Karpas-422 (cell line): ENCODE measurements around the gene PHC1. TPM values are rescaled to one million over a fixed set of nuclear protein-coding genes. Genes with fewer than 3 reads are reported as not detected.
"Not testable (repeated sequence)": the region's sequence is repeated elsewhere in the genome, so short reads cannot be mapped to it uniquely, and the experiment has no call there.

Source experiments
- DNase-seq: peaks from one replicate; pipeline ENCODE4 v3.0.0-alpha.2; 2015
- H2AFZ ChIP-seq: fragments of 200-600 bp; sonication (generic); 2 replicates; pipeline ENCODE4 v1.6.1; 2014; ENCODE audit warnings: antibody characterized with exemption, low read length, mixed read lengths
- H3K27ac ChIP-seq: fragments of 200-600 bp; sonication (generic); 2 replicates; pipeline ENCODE4 v1.5.1; 2014; ENCODE audit warnings: mild to moderate bottlenecking, low read length, moderate library complexity
- H3K27me3 ChIP-seq: fragments of 200-600 bp; sonication (generic); 2 replicates; pipeline ENCODE4 v1.6.1; 2014; ENCODE audit warnings: low read length, mixed read lengths
- H3K36me3 ChIP-seq: fragments of 200-600 bp; sonication (generic); 2 replicates; pipeline ENCODE4 v1.6.1; 2014; ENCODE audit warnings: low read length, mixed read lengths; ENCODE audit not compliant: insufficient read depth
- H3K4me1 ChIP-seq: fragments of 200-600 bp; sonication (generic); 2 replicates; pipeline ENCODE4 v1.6.1; 2014; ENCODE audit warnings: mild to moderate bottlenecking, low read length, mixed read lengths
- H3K4me2 ChIP-seq: fragments of 200-600 bp; sonication (generic); 2 replicates; pipeline ENCODE4 v1.6.1; 2014; ENCODE audit warnings: low read length, low read depth, mild to moderate bottlenecking; ENCODE audit not compliant: poor library complexity, severe bottlenecking
- H3K4me3 ChIP-seq: fragments of 200-600 bp; sonication (generic); 2 replicates; pipeline ENCODE4 v1.5.1; 2014; ENCODE audit warnings: mild to moderate bottlenecking, antibody characterized with exemption, low read length, mixed read lengths
- H3K79me2 ChIP-seq: fragments of 200-600 bp; sonication (generic); 2 replicates; pipeline ENCODE4 v1.6.1; 2014; ENCODE audit warnings: mild to moderate bottlenecking, low read length, mixed read lengths
- H3K9ac ChIP-seq: fragments of 200-600 bp; sonication (generic); 2 replicates; pipeline ENCODE4 v1.6.0; 2014; ENCODE audit warnings: low read length
- H3K9me2 ChIP-seq: fragments of 200-600 bp; sonication (generic), shearing (Covaris generic); replicated peaks from 2 replicates; pipeline ENCODE4 v1.6.0; 2014; ENCODE audit warnings: mild to moderate bottlenecking, low read length, moderate library complexity; ENCODE audit not compliant: insufficient read depth
- H3K9me3 ChIP-seq: fragments of 300-700, 200-600 bp; sonication (generic); 2 replicates; pipeline ENCODE4 v1.6.1; 2014; ENCODE audit warnings: low read length, mixed read lengths
- H4K20me1 ChIP-seq: fragments of 200-600 bp; sonication (generic); 2 replicates; pipeline ENCODE4 v1.6.1; 2014; ENCODE audit warnings: mild to moderate bottlenecking, antibody characterized with exemption, low read length, low read depth; ENCODE audit not compliant: insufficient read depth
- total RNA-seq: library from RNA; depleted of rRNA; stranded (reverse); fragments of >200 nt; shearing (Covaris generic); gene quantifications from 2 replicates; pipeline ENCODE4 v1.2.3, GENCODE V29; 2014; ENCODE audit warnings: low replicate concordance

Gene PHC1
- total RNA-seq, 1 experiment from 2014 or later: 26.2 TPM

DNA sequence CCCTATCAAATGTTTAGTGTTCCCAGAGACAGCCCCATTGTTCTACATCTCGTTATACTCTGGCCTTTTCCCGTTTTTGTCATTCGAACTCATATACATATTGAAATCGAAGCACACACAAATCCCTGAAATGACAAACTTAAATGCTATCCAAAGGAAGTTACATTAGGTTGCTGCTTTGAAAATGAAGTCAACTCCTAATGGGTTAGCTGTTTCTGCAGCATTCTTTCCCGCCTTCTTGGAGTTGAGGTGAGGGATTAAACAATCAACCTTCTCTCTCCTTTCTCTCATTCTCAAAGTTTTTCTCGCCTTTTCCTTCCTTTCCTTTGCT is 642 bp upstream of the PHC1 start:
- peaks cover 29% of the 10 kb centered on the region for H3K4me1 ChIP-seq
- no peak overlapping the region for H3K27ac ChIP-seq
- no peak for DNase-seq
- H3K9me3 ChIP-seq: no peaks in the 10 kb centered on the region
- H3K9me2 ChIP-seq: no peaks in the 10 kb centered on the region
- H3K79me2 ChIP-seq: no peaks in the 10 kb centered on the region
- peak overlapping the region; percentile 78 for H3K9ac ChIP-seq
- H3K36me3 ChIP-seq: no peaks in the 10 kb centered on the region
- peak overlapping the region; percentile 81 for H3K4me2 ChIP-seq
- no peaks in the 10 kb centered on the region for H4K20me1 ChIP-seq
- H3K27me3 ChIP-seq: no peaks in the 10 kb centered on the region
- peak overlapping the region; percentile 97; the same call in 1 of the 2 replicates for H2AFZ ChIP-seq
- peak overlapping the region; percentile 71 for H3K4me3 ChIP-seq

DNA sequence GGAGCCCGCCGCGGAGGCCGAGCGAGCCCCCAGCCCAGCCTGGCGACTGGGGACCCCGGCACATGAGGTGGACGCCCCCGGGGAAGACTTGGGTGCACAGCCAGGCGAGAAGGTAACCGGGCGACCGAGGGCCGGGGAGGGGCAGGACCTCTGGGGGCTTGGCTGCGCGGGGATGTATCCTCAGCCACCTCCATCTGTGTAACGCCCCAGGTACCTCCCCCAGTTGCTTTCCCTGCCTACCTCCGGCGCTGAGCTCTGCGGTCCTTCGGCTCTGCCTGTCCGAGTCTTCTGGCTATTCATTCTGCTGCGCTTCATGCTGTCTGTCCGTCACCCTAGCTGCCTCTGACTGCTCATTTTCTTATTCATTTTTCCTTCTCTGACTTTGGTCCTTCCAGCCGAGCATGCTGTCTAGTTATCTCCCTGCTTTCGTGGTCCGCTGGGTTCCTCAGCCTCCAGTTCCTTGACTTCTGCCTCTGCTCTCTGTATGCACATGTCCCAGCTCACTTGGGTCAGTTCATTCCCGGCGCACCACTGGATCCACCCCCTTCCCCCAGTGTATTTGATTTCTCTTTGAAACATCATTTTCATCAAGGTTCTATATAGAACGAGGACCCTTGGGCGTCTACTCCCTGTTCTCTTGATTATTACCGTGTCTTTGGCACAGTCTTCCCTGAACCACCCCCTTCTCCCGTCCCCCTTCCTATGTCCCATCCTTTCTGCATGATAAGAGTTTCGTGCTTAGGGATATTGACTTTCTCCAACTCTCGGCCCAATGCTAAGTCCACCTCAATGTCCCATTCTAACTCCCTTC is 612 bp downstream of the PHC1 start:
- peak overlapping the region; percentile 86 for H3K4me2 ChIP-seq
- no peaks in the 10 kb centered on the region for H3K9me3 ChIP-seq
- no peaks in the 10 kb centered on the region for H4K20me1 ChIP-seq
- H3K9me2 ChIP-seq: no peaks in the 10 kb centered on the region
- no peaks in the 10 kb centered on the region for H3K36me3 ChIP-seq
- H3K9ac ChIP-seq: peak overlapping the region; percentile 77
- peak; percentile 79 for DNase-seq
- no peaks in the 10 kb centered on the region for H3K27me3 ChIP-seq
- peaks cover 29% of the 10 kb centered on the region for H3K4me1 ChIP-seq
- no peaks in the 10 kb centered on the region for H3K79me2 ChIP-seq
- H3K4me3 ChIP-seq: peak overlapping the region; percentile 93
- H2AFZ ChIP-seq: peak overlapping the region; percentile 91
- no peak overlapping the region for H3K27ac ChIP-seq

DNA sequence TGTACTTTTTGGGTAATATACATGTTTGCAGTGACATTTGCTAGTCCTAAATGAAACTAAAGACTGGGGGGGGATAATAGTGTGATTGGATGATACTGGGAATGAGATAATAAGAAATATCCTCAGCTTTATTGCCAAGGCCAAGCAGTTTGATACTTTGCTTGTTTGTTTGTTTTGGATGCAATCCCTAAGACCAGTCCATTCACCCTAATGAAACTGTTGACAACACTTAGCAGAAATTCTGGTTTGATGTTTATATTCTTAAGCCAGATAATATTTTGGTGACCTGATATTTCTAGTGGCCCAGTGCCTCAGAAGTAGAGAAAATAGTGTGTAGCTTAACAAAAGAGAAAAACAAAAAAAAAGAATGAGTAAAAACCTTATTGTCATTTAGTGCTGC is 1.8 kb downstream of the PHC1 start:
- no peak for DNase-seq
- H4K20me1 ChIP-seq: no peaks in the 10 kb centered on the region
- peak overlapping the region; percentile 77; the same call in 1 of the 2 replicates for H3K9ac ChIP-seq
- no peaks in the 10 kb centered on the region for H3K36me3 ChIP-seq
- peak overlapping the region; percentile 86 for H3K4me2 ChIP-seq
- no peaks in the 10 kb centered on the region for H3K9me3 ChIP-seq
- no peaks in the 10 kb centered on the region for H3K79me2 ChIP-seq
- peak overlapping the region; percentile 93; the same call in 1 of the 2 replicates for H3K4me3 ChIP-seq
- peaks cover 29% of the 10 kb centered on the region for H3K4me1 ChIP-seq
- no peaks in the 10 kb centered on the region for H3K9me2 ChIP-seq
- no peaks in the 10 kb centered on the region for H3K27me3 ChIP-seq
- H3K27ac ChIP-seq: no peak overlapping the region
- H2AFZ ChIP-seq: no peak overlapping the region

DNA sequence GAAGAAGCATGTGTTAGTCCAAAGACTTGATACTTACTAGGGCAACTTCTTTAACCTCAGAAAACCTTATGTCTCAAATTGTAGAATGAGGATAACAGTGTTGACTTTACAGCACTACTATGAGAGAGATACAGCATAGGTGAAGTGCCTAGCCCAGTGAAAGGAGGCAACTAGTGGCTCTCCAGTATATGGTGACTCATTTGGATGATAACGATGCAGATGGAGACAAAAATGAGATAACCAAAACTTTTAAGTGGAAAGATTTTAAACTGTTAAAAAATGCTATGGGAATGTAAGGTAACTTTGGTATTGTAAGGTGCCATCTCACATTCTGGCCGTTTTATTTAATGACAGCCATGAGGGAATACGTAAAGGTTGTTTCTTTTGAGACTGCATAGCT is 2.7 kb downstream of the PHC1 start:
- Histone ChIP-seq H3K9ac (no peak overlapping the region), H3K79me2 (no peaks in the 10 kb centered on the region), H3K4me1 (peaks cover 23% of the 10 kb centered on the region), H4K20me1 (no peaks in the 10 kb centered on the region), H3K27ac (no peak overlapping the region), H3K9me3 (no peaks in the 10 kb centered on the region), H2AFZ (no peak overlapping the region), H3K9me2 (no peaks in the 10 kb centered on the region), H3K4me2 (no peak overlapping the region), H3K36me3 (no peaks in the 10 kb centered on the region), H3K4me3 (no peak overlapping the region), H3K27me3 (no peaks in the 10 kb centered on the region)
- DNase-seq: no peak

DNA sequence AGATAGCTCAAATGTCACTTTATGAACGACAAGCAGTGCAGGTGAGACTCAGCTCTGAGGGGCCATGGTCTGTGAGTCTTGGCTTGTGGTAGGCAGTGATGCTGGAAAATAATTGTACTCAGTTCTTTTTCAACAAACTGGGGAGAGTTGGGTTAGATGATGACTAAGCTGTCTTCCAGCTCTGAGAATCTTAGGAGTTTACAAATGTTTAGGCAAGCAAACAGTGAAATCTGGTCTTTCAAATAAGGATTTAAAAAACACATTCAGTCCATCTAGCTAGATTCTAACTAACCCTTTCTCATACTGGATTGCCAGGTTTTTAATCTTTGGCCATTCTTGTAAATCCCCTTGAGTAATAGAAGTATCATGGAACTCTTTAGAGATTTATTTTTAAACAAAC is 3.4 kb downstream of the PHC1 start:
- Histone ChIP-seq H3K36me3 (no peaks in the 10 kb centered on the region), H2AFZ (no peak overlapping the region), H3K4me3 (no peak overlapping the region), H3K9me2 (no peaks in the 10 kb centered on the region), H4K20me1 (no peaks in the 10 kb centered on the region), H3K4me2 (no peak overlapping the region), H3K27me3 (no peaks in the 10 kb centered on the region), H3K27ac (no peak overlapping the region), H3K79me2 (no peaks in the 10 kb centered on the region), H3K4me1 (peaks cover 23% of the 10 kb centered on the region), H3K9ac (no peak overlapping the region), H3K9me3 (no peaks in the 10 kb centered on the region)
- DNase-seq: no peak

DNA sequence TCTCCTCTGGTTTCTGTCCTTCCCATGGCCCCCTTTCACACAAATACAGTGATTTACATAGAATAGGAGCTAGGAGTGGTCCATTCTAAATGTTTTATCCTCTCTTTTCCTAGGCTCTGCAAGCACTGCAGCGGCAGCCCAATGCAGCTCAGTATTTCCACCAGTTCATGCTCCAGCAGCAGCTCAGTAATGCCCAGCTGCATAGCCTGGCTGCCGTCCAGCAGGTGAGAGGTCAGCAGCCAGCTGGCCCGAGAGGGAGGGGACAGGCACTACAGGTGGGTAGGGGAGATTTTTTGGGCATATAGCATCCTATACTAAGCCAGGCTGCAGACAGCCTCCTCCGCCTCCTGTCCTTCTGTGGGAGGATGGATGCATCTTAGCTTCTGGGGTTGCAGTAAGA is 5.3 kb downstream of the PHC1 start:
- H3K9ac ChIP-seq, H2AFZ ChIP-seq, H3K79me2 ChIP-seq, H3K4me2 ChIP-seq, H3K27ac ChIP-seq, H3K27me3 ChIP-seq, H3K36me3 ChIP-seq, H3K4me3 ChIP-seq, DNase-seq, H3K9me3 ChIP-seq, H4K20me1 ChIP-seq, H3K9me2 ChIP-seq: not testable (repeated sequence)
- H3K4me1 ChIP-seq: peaks cover 16% of the 10 kb centered on the region

DNA sequence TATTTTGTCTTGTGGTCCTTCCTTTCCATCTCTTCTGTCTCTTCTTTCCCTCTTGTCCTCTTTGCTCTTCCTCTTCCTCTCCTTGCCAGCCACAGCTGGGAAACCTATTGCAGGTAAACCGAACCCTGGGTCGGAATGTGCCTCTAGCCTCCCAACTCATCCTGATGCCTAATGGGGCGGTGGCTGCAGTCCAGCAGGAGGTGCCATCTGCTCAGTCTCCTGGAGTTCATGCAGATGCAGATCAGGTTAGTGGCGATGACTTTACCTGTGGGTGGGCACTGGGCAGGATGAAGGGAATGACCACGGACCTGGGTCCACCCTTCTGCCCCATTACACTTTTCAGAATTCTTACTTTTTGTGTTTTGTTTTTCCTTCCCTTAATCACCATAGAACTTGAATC is 8.2 kb downstream of the PHC1 start:
- H3K4me2 ChIP-seq: no peak overlapping the region
- no peaks in the 10 kb centered on the region for H3K9me2 ChIP-seq
- H3K4me3 ChIP-seq: no peak overlapping the region
- no peaks in the 10 kb centered on the region for H3K9me3 ChIP-seq
- no peak overlapping the region for H3K9ac ChIP-seq
- no peaks in the 10 kb centered on the region for H3K79me2 ChIP-seq
- no peaks in the 10 kb centered on the region for H3K4me1 ChIP-seq
- no peaks in the 10 kb centered on the region for H3K36me3 ChIP-seq
- H3K27ac ChIP-seq: no peak overlapping the region
- H3K27me3 ChIP-seq: no peaks in the 10 kb centered on the region
- H2AFZ ChIP-seq: no peak overlapping the region
- H4K20me1 ChIP-seq: no peaks in the 10 kb centered on the region
- DNase-seq: no peak

DNA sequence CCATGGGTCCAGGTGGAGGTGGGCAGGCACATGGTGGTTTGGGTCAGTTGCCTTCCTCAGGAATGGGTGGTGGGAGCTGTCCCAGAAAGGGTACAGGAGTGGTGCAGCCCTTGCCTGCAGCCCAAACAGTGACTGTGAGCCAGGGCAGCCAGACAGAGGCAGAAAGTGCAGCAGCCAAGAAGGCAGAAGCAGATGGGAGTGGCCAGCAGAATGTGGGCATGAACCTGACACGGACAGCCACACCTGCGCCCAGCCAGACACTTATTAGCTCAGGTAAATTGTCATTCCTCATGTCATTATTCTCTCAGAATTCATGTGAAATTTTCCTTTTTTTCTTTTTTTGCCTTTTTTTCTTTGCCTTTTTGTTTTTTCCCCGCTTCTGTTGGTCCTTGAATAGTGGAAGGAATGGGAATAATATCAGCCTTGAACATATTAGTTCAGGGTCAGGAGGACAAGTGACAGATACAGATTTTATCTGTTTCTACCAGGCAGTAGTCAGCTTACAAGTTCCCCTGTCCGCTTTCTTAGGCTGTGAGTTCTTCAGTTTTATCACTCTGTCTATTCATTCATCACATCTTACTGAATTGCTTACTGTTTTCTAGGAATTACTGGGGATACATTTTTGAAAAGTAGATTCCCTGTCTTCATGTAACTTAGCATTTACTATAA is 16.5 kb downstream of the PHC1 start:
- H4K20me1 ChIP-seq, H3K9me2 ChIP-seq, H3K27me3 ChIP-seq, DNase-seq, H2AFZ ChIP-seq, H3K4me2 ChIP-seq, H3K36me3 ChIP-seq, H3K4me1 ChIP-seq, H3K4me3 ChIP-seq, H3K79me2 ChIP-seq, H3K9me3 ChIP-seq, H3K27ac ChIP-seq, H3K9ac ChIP-seq: not testable (repeated sequence)
